ENCODE results near the gene MBD3L4.

The MBD3L4 gene

GRCh38 chr19:7006135-7006704 lies 33.8 kb downstream of the MBD3L4 start:
- ATAC-seq (no peak), DNase-seq (ENCODE audit: low spot score in 2 of 2) (no peak)
- no peaks in the 10 kb centered on the region for H3K9me3 Mint-ChIP-seq
- H3K4me3 Mint-ChIP-seq: no peak overlapping the region
- H3K4me1 Mint-ChIP-seq: peaks cover 38% of the 10 kb centered on the region
- no peak overlapping the region for H3K27ac Mint-ChIP-seq
- no peaks in the 10 kb centered on the region for H3K36me3 Mint-ChIP-seq

GRCh38 chr19:7004313-7004931 lies 35.6 kb downstream of the MBD3L4 start:
- H3K36me3 Mint-ChIP-seq: no peaks in the 10 kb centered on the region
- no peaks in the 10 kb centered on the region for H3K9me3 Mint-ChIP-seq
- peaks cover 25% of the 10 kb centered on the region for H3K4me1 Mint-ChIP-seq
- ATAC-seq (peak; percentile 61), DNase-seq (ENCODE audit: low spot score in 2 of 2) (no peak)
- no peak overlapping the region for H3K4me3 Mint-ChIP-seq
- no peak overlapping the region for H3K27ac Mint-ChIP-seq

DNA sequence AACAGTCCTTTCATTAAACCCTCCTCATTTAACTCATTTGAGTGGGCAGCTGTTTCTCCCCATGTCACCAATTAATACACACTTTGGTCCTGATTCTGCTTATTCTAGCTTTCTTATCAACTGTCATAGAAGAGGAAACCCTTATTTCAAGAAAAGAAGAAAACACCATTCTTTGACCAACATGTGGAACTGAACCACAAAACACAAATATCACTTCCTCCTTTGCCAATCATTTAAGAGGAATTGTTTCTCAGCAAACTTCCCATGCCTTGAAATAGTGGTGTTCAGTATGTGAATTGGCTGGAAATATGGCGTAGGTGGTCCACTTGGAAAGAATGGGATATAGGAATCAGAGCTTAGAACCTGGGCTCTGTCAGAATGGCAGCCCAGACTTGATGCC lies 39.2 kb downstream of the MBD3L4 start:
- ATAC-seq: no peak
- peaks cover 4% of the 10 kb centered on the region for H3K36me3 Mint-ChIP-seq
- DNase-seq (ENCODE audit: low spot score in 2 of 2): no peak
- no peak overlapping the region for H3K4me3 Mint-ChIP-seq
- peaks cover 4% of the 10 kb centered on the region for H3K4me1 Mint-ChIP-seq
- H3K27ac Mint-ChIP-seq: no peak overlapping the region
- no peaks in the 10 kb centered on the region for H3K9me3 Mint-ChIP-seq

DNA sequence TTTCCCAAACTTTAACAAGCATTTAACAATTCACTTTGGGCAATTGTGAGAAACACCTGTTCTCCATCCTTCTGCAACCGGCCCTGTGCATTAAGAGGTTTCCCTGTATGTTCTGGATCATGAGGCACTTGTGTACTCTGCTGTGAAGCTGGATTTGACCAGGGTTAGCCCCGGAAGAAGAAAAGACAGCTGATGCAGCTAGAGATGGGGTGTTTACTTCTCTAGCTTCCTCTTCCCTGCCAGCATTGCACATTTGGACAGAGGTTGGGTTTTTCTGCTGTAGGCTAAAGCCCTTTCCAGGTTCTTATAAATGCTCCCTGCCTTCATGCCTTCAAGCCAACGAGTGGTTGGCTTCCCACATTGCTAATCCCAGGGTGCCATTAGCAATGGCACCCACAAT lies 39.6 kb downstream of the MBD3L4 start:
- DNase-seq (ENCODE audit: low spot score in 2 of 2): no peak
- H3K36me3 Mint-ChIP-seq: peaks cover 9% of the 10 kb centered on the region
- ATAC-seq: no peak
- H3K9me3 Mint-ChIP-seq: no peaks in the 10 kb centered on the region
- peaks cover 7% of the 10 kb centered on the region for H3K4me1 Mint-ChIP-seq
- no peak overlapping the region for H3K27ac Mint-ChIP-seq
- H3K4me3 Mint-ChIP-seq: no peak overlapping the region

DNA sequence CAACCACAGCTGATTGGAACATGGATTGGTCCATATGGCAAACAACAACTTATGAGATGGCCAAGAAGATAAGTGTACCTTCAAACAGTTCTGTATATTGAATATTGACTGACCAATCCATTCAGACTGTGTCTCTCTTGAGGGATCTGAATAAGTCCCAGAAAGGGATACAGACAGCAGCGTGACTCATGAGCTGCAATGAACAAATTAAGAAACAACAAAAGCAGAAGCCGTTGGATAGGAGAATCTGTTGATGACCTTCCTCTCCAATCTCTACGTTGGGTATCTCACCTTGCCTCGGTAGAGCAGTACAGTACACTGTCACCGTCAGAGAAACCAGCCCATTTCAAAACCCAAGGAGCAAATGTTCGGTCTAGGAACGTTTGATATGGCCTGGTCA lies 40.0 kb downstream of the MBD3L4 start:
- ATAC-seq (no peak), DNase-seq (ENCODE audit: low spot score in 2 of 2) (no peak)
- Mint-ChIP-seq H3K27ac (no peak overlapping the region), H3K4me3 (no peak overlapping the region), H3K36me3 (peaks cover 13% of the 10 kb centered on the region), H3K9me3 (peaks cover 3% of the 10 kb centered on the region), H3K4me1 (peaks cover 11% of the 10 kb centered on the region)

- DNase-seq (ENCODE audit: low spot score in 2 of 2) (no peak), ATAC-seq (no peak)
- peaks cover 10% of the 10 kb centered on the region for H3K4me1 Mint-ChIP-seq
- peaks cover 5% of the 10 kb centered on the region for H3K9me3 Mint-ChIP-seq
- peaks cover 15% of the 10 kb centered on the region for H3K36me3 Mint-ChIP-seq
- no peak overlapping the region for H3K27ac Mint-ChIP-seq
- no peak overlapping the region for H3K4me3 Mint-ChIP-seq
These were observed 42.1 kb downstream of the MBD3L4 start for GRCh38 chr19:6997679-6998445.

GRCh38 chr19:6996810-6997209 lies 43.2 kb downstream of the MBD3L4 start:
- peaks cover 10% of the 10 kb centered on the region for H3K4me1 Mint-ChIP-seq
- ATAC-seq (no peak), DNase-seq (ENCODE audit: low spot score in 2 of 2) (no peak)
- no peak overlapping the region for H3K27ac Mint-ChIP-seq
- H3K4me3 Mint-ChIP-seq: no peak overlapping the region
- peaks cover 15% of the 10 kb centered on the region for H3K36me3 Mint-ChIP-seq
- peaks cover 5% of the 10 kb centered on the region for H3K9me3 Mint-ChIP-seq

- Mint-ChIP-seq H3K4me3 (no peak overlapping the region), H3K4me1 (peaks cover 10% of the 10 kb centered on the region), H3K27ac (peak overlapping the region; percentile 50)
These were observed 44.9 kb downstream of the MBD3L4 start for GRCh38 chr19:6995054-6995453.

DNA sequence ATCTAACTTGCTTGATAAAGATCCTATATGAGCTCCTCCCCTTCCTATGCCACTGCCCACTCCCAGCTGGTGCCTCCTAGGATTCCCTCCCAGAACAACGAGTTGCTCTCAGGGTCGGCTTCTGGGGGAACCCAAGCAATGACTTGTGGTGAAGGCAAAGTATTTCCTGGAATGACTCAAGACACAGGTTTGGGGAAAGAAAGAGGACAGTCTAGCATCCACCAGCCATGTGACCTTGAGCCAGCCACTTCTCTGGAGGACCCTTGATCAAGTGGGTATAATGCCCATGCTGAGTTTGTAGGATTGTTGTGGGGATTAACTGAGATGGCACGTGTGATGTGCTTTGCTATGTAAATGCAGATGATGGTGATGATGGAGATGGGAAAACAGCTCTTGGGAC lies 51.7 kb downstream of the MBD3L4 start:
- Mint-ChIP-seq H3K4me3 (no peak overlapping the region), H3K4me1 (no peaks in the 10 kb centered on the region), H3K36me3 (no peaks in the 10 kb centered on the region), H3K27ac (no peak overlapping the region), H3K9me3 (peaks cover 7% of the 10 kb centered on the region)
- ATAC-seq (no peak), DNase-seq (ENCODE audit: low spot score in 2 of 2) (no peak)

More at GRCh38 chr19:6995054-6995453, 44.9 kb downstream of the MBD3L4 start:
- no peak for DNase-seq (ENCODE audit: low spot score in 2 of 2)
- ATAC-seq: no peak
- H3K36me3 Mint-ChIP-seq: peaks cover 15% of the 10 kb centered on the region
- H3K9me3 Mint-ChIP-seq: peaks cover 5% of the 10 kb centered on the region

DNA sequence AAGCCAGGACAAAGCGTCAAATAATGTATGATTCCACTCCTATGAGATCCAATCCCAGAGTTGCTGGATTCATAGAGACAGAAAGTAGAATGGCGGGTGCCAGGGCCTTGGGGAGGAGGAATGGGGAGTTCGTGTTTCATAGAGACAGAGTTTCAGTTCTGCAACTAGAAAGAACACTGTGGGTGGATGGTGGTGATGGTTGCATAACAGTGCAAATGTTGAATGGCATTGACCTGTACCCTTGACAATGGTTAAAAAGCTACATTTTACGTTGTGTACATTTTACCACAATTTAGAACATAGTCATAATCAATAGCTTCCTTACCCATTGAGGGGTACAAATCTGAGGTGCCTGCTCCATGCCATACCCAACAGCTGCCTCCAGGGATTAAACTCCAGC lies 52.1 kb downstream of the MBD3L4 start:
- Mint-ChIP-seq H3K4me1 (no peaks in the 10 kb centered on the region), H3K27ac (no peak overlapping the region), H3K9me3 (peaks cover 10% of the 10 kb centered on the region), H3K4me3 (no peak overlapping the region), H3K36me3 (no peaks in the 10 kb centered on the region)
- DNase-seq (ENCODE audit: low spot score in 2 of 2) (no peak), ATAC-seq (no peak)

Measured in stimulated activated effector memory CD8-positive, alpha-beta T cell treated with anti-CD3 and anti-CD28 coated beads, Interleukin-12 subunit alpha, Interleukin-12 subunit beta, amount 100 ng/mL, for 72 hours (primary cell).